Measurements from ENCODE around the gene SPSB1.

- no peak for TF ChIP-seq CTCF (optimal IDR thresholded peaks at IDR 0.05 in 1 of 3, IDR thresholded peaks at IDR 0.05 in 1 of 3, conservative IDR thresholded peaks at IDR 0.05 in 1 of 3; ENCODE audit: extremely low read depth in 1 of 3, insufficient read depth in 2 of 3, low read length in 3 of 3)
- TF ChIP-seq EZH2 (IDR thresholded peaks at IDR 0.05; ENCODE audit: low read length) = no peak
Measured at GRCh38 chr1:9315411-9316079, 22.9 kb downstream of the SPSB1 start.

Measured in keratinocyte (primary cell).